Spleen (tissue), 7 donors: Measurements from ENCODE around the gene SMARCA4.

ENCODE experiments used
- POLR2A ChIP-seq, 3 donors: fragments of 450-650 bp; IDR thresholded peaks; one replicate each; pipeline ENCODE4 v1.5.1; 2017; ENCODE audit warnings: antibody characterized with exemption in 3 of 3, mild to moderate bottlenecking in 1 of 3
- POLR2AphosphoS5 ChIP-seq, 3 donors: sonication (generic); formaldehyde crosslinking; IDR thresholded peaks; one replicate each; pipeline ENCODE4 v1.5.1; 2017; ENCODE audit warnings: antibody characterized with exemption in 3 of 3
- TF ChIP-seq, protein P1 (sequence below), 11 experiments: fragments of 200-600 bp in 7 of 11; fragments of 450-650 bp in 4 of 11; sonication (generic) in 4 of 11; IDR thresholded peaks in 8 of 11; conservative IDR thresholded peaks in 3 of 11; 1 replicate in 7 of 11; 2 replicates in 4 of 11; pipeline versions ENCODE4 v1.4.0 to v1.8.0; 2016 to 2021; ENCODE audit warnings: antibody characterized with exemption in 11 of 11, inconsistent platforms in 4 of 11, mild to moderate bottlenecking in 1 of 11
- donor health status: DM: no; HTN: no; CAD: no; lungs with moderate emphysema.
- donor health status: DM: no; HTN: no; CAD: no.
- donor health status: DM: no; HTN: no; CAD: no.

DNA sequence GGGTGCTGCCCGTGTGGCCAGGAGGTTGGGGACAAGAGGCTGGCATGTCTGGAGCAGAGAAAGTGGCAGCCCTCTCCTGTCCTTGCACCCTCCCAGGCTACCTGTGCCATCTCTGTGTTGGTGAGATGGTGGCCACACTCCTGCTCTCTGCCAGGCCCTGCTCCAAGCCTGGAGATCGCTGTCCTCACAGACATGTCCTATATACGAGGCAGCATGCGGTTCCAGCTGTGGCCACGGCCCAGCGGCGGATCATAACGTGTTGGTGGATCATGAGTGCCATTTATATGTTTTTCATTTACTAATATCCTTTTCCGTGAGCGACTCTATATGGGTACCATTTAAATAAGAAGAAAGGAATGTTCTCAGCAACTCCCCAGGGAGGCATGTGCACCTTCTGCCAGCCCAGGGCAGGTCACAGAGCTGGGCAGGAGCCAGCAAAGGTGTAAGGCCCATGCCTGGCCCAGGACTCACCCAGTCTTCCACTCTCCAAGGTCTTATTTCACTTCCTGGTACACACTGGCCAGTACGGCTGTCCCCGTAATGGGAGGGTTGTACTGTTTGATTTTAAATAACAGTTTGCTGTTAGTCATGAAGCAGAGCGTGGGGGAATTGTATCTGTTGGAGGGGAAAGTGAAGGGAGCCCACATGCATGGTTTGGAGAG is 81.3 kb downstream of the SMARCA4 start:
- TF ChIP-seq POLR2A (IDR thresholded peaks at IDR 0.05) (no peak), POLR2AphosphoS5 (IDR thresholded peaks at IDR 0.05) (no peak)
- TF ChIP-seq, protein P1, sequence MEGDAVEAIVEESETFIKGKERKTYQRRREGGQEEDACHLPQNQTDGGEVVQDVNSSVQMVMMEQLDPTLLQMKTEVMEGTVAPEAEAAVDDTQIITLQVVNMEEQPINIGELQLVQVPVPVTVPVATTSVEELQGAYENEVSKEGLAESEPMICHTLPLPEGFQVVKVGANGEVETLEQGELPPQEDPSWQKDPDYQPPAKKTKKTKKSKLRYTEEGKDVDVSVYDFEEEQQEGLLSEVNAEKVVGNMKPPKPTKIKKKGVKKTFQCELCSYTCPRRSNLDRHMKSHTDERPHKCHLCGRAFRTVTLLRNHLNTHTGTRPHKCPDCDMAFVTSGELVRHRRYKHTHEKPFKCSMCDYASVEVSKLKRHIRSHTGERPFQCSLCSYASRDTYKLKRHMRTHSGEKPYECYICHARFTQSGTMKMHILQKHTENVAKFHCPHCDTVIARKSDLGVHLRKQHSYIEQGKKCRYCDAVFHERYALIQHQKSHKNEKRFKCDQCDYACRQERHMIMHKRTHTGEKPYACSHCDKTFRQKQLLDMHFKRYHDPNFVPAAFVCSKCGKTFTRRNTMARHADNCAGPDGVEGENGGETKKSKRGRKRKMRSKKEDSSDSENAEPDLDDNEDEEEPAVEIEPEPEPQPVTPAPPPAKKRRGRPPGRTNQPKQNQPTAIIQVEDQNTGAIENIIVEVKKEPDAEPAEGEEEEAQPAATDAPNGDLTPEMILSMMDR (IDR thresholded peaks at IDR 0.05 in 8 of 11, conservative IDR thresholded peaks at IDR 0.05 in 3 of 11) = no peak
